Fibroblast of villous mesenchyme (primary cell): ENCODE results near the gene MCCD1. TPM values are rescaled to one million over a fixed set of nuclear protein-coding genes. Genes with fewer than 3 reads are reported as not detected.

Experiments used
- DNase-seq: peaks from one replicate; pipeline ENCODE4 v3.0.0-alpha.2; 2010; ENCODE audit warnings: low read depth
- H3K4me3 ChIP-seq: 2 replicates; pipeline ENCODE4 v1.5.1; 2011; ENCODE audit warnings: low read depth, mild to moderate bottlenecking, low read length
- total RNA-seq: library from RNA; depleted of rRNA; stranded (reverse); fragments of >200 nt; gene quantifications from 2 replicates; pipeline ENCODE4 v1.2.3, GENCODE V29; 2012
- TF ChIP-seq, protein P1 (sequence below): IDR thresholded peaks from 2 replicates; pipeline ENCODE4 v1.5.1; 2012; ENCODE audit warnings: low read depth, mild to moderate bottlenecking, low read length; ENCODE audit not compliant: insufficient read depth

The MCCD1 gene
- total RNA-seq, 1 donor: not detected

DNA sequence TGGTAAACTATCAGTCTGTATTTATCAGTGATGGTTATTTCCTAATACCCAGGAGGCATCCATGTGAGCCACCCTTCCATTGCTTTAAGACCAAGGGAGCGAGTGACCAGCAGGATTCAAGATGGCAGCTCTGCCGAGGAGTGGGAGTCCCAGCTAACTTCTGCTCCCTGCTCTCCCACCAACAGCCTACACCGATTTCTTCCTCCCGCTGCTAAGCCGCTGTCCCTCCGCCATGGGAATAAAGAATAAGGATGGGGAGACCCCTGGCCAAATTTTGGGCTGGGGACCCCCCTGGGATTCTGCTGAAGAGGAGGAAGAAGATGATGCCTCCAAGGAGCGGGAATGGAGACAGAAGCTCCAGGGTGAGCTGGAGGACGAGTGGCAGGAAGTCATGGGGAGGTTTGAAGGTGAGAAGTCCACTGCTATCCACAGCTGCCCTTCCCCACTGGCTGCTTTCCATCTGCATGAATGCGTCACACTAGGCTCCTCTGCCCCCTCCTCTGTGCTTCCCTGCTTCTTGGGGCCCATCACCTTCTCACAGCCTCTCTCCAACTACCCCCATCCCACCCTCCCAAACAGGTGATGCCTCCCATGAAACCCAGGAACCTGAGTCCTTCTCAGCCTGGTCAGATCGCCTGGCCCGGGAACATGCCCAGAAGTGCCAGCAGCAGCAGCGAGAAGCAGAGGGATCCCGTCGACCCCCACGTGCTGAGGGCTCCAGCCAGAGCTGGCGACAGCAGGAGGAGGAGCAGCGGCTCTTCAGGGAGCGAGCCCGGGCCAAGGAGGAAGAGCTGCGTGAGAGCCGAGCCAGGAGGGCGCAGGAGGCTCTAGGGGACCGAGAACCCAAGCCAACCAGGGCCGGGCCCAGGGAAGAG is 28.9 kb downstream of the MCCD1 start:
- no peak overlapping the region for H3K4me3 ChIP-seq
- TF ChIP-seq, protein P1, sequence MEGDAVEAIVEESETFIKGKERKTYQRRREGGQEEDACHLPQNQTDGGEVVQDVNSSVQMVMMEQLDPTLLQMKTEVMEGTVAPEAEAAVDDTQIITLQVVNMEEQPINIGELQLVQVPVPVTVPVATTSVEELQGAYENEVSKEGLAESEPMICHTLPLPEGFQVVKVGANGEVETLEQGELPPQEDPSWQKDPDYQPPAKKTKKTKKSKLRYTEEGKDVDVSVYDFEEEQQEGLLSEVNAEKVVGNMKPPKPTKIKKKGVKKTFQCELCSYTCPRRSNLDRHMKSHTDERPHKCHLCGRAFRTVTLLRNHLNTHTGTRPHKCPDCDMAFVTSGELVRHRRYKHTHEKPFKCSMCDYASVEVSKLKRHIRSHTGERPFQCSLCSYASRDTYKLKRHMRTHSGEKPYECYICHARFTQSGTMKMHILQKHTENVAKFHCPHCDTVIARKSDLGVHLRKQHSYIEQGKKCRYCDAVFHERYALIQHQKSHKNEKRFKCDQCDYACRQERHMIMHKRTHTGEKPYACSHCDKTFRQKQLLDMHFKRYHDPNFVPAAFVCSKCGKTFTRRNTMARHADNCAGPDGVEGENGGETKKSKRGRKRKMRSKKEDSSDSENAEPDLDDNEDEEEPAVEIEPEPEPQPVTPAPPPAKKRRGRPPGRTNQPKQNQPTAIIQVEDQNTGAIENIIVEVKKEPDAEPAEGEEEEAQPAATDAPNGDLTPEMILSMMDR: no peak
- DNase-seq: no peak

DNA sequence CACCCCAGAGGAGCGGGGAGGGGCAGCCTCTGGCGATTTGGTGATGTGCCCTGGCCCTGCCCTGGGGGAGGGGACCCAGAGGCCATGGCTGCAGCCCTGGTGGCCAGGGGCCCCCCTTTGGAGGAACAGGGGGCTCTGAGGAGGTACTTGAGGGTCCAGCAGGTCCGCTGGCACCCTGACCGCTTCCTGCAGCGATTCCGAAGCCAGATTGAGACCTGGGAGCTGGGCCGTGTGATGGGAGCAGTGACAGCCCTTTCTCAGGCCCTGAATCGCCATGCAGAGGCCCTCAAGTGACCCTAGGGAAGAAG is 29.5 kb downstream of the MCCD1 start:
- TF ChIP-seq, protein P1: no peak
- DNase-seq: no peak
- no peak overlapping the region for H3K4me3 ChIP-seq

- TF ChIP-seq, protein P1: no peak
- DNase-seq: peak; percentile 30
These were observed 30.1 kb downstream of the MCCD1 start for GRCh38 chr6:31558631-31559500.

DNA sequence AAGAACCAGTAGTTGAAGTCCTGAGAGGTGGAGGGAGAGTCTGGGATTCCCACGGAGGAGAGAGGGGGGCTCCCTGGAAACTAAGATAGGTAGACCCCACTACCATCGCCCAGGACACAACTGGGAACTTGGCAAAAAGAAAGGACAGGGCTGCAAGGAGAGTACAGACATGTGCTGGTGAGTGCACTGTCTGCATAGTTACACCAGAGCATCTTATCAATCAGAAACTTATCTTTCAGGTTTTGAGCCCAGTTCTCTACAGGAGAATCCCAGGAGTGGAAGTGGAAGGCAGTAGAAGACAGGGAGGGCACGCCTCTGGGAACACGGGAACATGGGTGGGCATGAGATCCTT is 30.8 kb downstream of the MCCD1 start:
- DNase-seq: no peak
- TF ChIP-seq, protein P1: no peak
- H3K4me3 ChIP-seq: no peak overlapping the region

More at GRCh38 chr6:31558631-31559500, 30.1 kb downstream of the MCCD1 start:
- H3K4me3 ChIP-seq: no peak overlapping the region

- peak; percentile 81 for DNase-seq
These were observed 31.4 kb downstream of the MCCD1 start for GRCh38 chr6:31559958-31560696.

GRCh38 chr6:31560697-31561058 is 31.9 kb downstream of the MCCD1 start:
- no peak for DNase-seq
- H3K4me3 ChIP-seq: no peak overlapping the region

More at GRCh38 chr6:31559958-31560696, 31.4 kb downstream of the MCCD1 start:
- TF ChIP-seq, protein P1: no peak
- H3K4me3 ChIP-seq: no peak overlapping the region

More at GRCh38 chr6:31560697-31561058, 31.9 kb downstream of the MCCD1 start:
- TF ChIP-seq, protein P1: no peak
